Fibroblast of the aortic adventitia (primary cell): ENCODE measurements around the gene SPATA31D1. TPM values are rescaled to one million over a fixed set of nuclear protein-coding genes. Genes with fewer than 3 reads are reported as not detected.
A peak's percentile ranks its signal among the peaks of the same experiment; 100 is the strongest.

Experiments used
- DNase-seq: peaks from one replicate; pipeline ENCODE4 v3.0.0-alpha.2; 2010; ENCODE audit warnings: low read depth
- H3K4me3 ChIP-seq: 2 replicates; pipeline ENCODE4 v1.5.1; 2011; ENCODE audit warnings: low read depth, mild to moderate bottlenecking, control low read depth, low read length, moderate library complexity
- total RNA-seq: library from RNA; depleted of rRNA; stranded (reverse); fragments of >200 nt; gene quantifications from 2 replicates; pipeline ENCODE4 v1.2.3, GENCODE V29; 2012; ENCODE audit warnings: low replicate concordance
- TF ChIP-seq, protein P1 (sequence below): IDR thresholded peaks from 2 replicates; pipeline ENCODE4 v1.5.1; 2011; ENCODE audit warnings: mild to moderate bottlenecking, low read length, control low read depth, inconsistent platforms; ENCODE audit not compliant: insufficient read depth

SPATA31D1 gene
- total RNA-seq, 1 donor: not detected

GRCh38 chr9:82020331-82020730, 31.8 kb downstream of the SPATA31D1 start:
- DNase-seq: peak; percentile 33
- H3K4me3 ChIP-seq: no peak overlapping the region
- TF ChIP-seq, protein P1, sequence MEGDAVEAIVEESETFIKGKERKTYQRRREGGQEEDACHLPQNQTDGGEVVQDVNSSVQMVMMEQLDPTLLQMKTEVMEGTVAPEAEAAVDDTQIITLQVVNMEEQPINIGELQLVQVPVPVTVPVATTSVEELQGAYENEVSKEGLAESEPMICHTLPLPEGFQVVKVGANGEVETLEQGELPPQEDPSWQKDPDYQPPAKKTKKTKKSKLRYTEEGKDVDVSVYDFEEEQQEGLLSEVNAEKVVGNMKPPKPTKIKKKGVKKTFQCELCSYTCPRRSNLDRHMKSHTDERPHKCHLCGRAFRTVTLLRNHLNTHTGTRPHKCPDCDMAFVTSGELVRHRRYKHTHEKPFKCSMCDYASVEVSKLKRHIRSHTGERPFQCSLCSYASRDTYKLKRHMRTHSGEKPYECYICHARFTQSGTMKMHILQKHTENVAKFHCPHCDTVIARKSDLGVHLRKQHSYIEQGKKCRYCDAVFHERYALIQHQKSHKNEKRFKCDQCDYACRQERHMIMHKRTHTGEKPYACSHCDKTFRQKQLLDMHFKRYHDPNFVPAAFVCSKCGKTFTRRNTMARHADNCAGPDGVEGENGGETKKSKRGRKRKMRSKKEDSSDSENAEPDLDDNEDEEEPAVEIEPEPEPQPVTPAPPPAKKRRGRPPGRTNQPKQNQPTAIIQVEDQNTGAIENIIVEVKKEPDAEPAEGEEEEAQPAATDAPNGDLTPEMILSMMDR: no peak

GRCh38 chr9:82021198-82021597, 32.6 kb downstream of the SPATA31D1 start:
- peak; percentile 99 for DNase-seq
- TF ChIP-seq, protein P1: peak; percentile 10
- H3K4me3 ChIP-seq: no peak overlapping the region

DNA sequence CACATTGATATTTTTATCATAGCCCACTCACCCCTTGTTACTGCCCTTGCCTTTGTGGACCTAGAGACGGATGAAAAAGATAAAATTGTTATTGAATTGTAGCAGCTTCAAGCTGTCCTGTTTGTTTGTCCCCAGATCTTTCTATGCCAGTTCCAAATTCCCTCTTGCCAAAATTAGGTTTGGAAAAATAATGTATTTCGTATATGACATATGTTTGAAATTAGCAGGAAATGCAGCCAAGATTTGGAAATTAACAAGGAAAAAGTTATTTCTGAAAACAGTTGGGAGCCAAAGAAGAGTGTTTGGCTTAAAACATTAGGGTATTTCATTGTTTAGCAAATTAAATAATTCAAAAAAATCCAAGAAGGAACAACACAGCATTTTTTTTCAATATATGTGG, 33.5 kb downstream of the SPATA31D1 start:
- H3K4me3 ChIP-seq: no peak overlapping the region
- DNase-seq: peak; percentile 54
- TF ChIP-seq, protein P1: no peak

DNA sequence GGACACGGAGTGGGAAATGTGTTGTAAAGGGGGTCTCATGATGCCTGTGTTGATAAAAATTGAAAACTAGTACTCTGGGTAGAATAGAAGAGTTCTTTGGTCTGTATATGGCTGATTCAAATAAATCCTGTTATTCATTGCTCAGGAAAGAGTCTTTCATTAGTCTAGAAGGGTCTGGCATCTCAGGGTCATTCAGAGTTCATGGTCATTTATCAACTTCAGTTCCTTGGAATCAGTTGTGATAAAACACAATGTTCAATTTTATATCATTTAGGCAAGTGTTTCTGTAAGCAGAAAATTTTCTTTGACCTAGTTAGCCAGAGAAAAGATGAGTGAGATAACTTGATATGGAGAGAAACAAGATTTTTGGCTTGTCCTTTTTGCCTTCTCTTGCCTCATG, 36.3 kb downstream of the SPATA31D1 start:
- TF ChIP-seq, protein P1: no peak
- no peak overlapping the region for H3K4me3 ChIP-seq
- DNase-seq: peak; percentile 67

DNA sequence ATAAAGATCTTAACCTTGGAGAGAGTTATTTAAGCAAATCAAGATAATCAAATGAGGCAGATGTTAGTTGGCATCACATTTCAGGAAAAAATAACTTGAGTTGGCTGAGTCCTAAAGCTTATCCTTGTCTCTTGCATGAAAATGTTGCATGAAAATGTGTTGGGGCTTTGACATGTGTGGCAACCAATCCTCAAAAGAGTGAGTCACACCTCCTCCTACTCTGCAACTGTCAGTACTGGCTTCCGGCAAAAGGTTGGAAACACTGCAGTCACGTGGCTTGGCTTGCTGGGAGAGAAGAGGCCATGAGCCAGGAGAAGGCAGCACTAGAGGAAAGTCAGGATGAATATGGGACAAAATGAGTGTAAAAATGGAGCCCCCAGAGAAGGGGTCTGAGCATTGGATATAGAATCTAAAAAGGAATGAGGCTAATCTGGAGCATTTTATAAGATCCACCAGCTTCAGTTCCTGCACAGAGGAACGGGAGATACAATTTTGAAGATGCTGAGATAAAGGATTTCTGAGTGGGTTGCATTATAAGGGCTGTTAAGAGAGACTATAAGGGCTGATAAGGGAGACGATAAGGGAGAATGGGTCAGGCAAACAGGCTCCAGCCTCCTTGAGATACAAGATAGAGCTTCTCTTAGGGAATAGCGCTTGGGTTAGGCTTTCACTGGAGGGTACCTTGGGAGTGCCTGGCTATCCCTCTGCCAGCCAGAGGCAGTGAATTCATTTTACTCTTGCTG, 43.1 kb downstream of the SPATA31D1 start:
- TF ChIP-seq, protein P1: no peak
- no peak overlapping the region for H3K4me3 ChIP-seq
- DNase-seq: peak; percentile 94

DNA sequence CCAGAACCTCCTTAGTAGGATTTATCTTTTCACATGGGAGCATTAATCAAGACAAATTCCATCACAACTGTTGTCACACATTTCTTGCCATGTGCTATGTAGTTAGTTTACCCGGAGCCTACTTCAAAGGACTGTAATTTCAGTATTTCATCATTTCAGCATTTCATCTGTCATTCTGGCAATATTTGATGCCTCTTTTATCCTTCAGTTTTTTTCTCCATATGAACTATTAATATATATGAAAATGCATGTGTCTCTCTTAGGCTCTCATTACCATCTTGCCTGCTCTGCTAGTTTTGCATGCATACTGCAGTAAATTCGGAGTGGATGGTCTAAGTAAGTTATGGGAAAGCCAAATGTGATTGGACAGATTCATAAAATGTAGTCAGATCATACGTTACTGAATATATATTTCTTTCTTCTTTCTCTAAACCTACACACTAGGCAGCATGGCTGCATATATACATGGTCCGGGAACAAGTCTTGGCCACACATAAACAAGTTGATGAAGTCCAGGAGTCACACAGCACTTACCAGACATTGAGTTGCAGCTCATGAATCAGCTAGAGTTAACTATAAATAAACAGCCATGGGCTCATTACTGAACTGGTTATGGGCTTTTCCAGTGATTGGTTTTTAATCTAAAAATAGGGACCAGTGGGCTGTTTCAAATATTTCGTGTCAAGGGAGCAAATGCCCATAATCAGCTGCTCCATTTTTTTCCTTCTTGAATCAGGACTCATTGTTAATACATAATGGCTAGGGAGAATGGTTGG, 46.6 kb downstream of the SPATA31D1 start:
- H3K4me3 ChIP-seq: no peak overlapping the region
- TF ChIP-seq, protein P1: no peak
- DNase-seq: no peak
